Thyroid gland (tissue), 4 donors: ENCODE data around the gene HACD2. TPM values are rescaled to one million over a fixed set of nuclear protein-coding genes. Genes with fewer than 3 reads are reported as not detected.

Experiments
- DNase-seq, 2 donors: peaks; one replicate each; pipeline ENCODE4 v3.0.0-alpha.2; 2019
- H3K27ac ChIP-seq, 3 donors: fragments of 200-600 bp; sonication (generic); 1 replicate in 2 of 3; 2 replicates in 1 of 3; pipeline ENCODE4 v1.5.1; 2016 to 2019; ENCODE audit warnings: mild to moderate bottlenecking in 1 of 3, moderate library complexity in 1 of 3
- H3K27me3 ChIP-seq: fragments of 200-600 bp; sonication (generic); one replicate; pipeline ENCODE4 v1.5.1; 2019
- H3K36me3 ChIP-seq, 2 donors: fragments of 200-600 bp; sonication (generic); one replicate each; pipeline ENCODE4 v1.5.1; 2016 to 2019
- H3K4me1 ChIP-seq, 2 donors: fragments of 200-600 bp; sonication (generic); one replicate each; pipeline ENCODE4 v1.5.1; 2017 to 2019
- H3K4me3 ChIP-seq, 3 donors: fragments of 200-600 bp; sonication (generic); replicated peaks in 1 of 3; 1 replicate in 2 of 3; 2 replicates in 1 of 3; pipeline ENCODE4 v1.5.1; 2016; ENCODE audit warnings: mild to moderate bottlenecking in 1 of 3
- H3K9me3 ChIP-seq: fragments of 200-600 bp; sonication (generic); one replicate; pipeline ENCODE4 v1.5.1; 2017
- POLR2A ChIP-seq, 2 donors: fragments of 450-650 bp; IDR thresholded peaks; one replicate each; pipeline ENCODE4 v1.6.1; 2017; ENCODE audit warnings: antibody characterized with exemption in 2 of 2, mild to moderate bottlenecking in 2 of 2, moderate library complexity in 1 of 2
- WGBS, 2 donors: methylation state at CpG; one replicate each; pipeline ENCODE4 v1.1.5; 2017; 5-methylcytosine and 5-hydroxymethylcytosine counted together
- intact Hi-C: fragments of 100-400 bp; cut with DNase I; formaldehyde crosslinking; loops from one replicate; pipeline ENCODE4 v1.15.1; 2023
- total RNA-seq, 4 donors: library from RNA; depleted of rRNA; stranded (reverse); fragments of >200 nt; gene quantifications; one replicate each; pipeline ENCODE4 v1.2.3, GENCODE V29; 2016
- TF ChIP-seq, protein P1 (sequence below), 6 experiments: fragments of 200-600 bp in 3 of 6; fragments of 450-650 bp in 3 of 6; sonication (generic) in 3 of 6; IDR thresholded peaks; one replicate each; pipeline ENCODE4 v1.5.1; 2016 to 2019; ENCODE audit warnings: antibody characterized with exemption in 6 of 6, mild to moderate bottlenecking in 2 of 6, inconsistent platforms in 1 of 6, moderate library complexity in 1 of 6

HACD2 gene
- total RNA-seq, 4 donors from 2014 or later: 27.8 to 38.3 (median 32.2) TPM

DNA sequence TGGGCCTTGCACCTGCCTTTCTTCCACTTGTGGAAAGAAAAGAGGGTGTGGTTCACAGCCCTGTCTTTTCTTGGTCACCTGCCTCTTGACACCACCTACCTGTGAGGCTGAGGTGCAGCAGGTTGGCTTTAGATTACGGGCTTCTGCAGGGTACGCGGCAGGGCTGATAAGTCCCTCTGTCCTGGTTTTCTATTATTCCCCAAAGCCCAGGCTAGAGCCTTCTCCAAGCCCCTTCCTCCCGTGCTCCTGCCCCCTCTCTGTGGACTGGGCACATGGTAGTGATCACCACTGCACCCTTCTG lies 44.8 kb upstream of the HACD2 start:
- peaks cover 0 to 8% of the 10 kb centered on the region in 2 donors for H3K4me1 ChIP-seq
- no peak overlapping the region for H3K4me3 ChIP-seq
- H3K9me3 ChIP-seq: no peaks in the 10 kb centered on the region
- no peaks in the 10 kb centered on the region for H3K36me3 ChIP-seq
- intact Hi-C loops: no loop called here
- no peaks in the 10 kb centered on the region for H3K27me3 ChIP-seq
- 83 to 94% methylated on average over 4 of the region's 4 CpGs for WGBS, 2 donors
- DNase-seq: no peak
- no peak overlapping the region for H3K27ac ChIP-seq
- no peak for TF ChIP-seq POLR2A (IDR thresholded peaks at IDR 0.05)
- TF ChIP-seq, protein P1, sequence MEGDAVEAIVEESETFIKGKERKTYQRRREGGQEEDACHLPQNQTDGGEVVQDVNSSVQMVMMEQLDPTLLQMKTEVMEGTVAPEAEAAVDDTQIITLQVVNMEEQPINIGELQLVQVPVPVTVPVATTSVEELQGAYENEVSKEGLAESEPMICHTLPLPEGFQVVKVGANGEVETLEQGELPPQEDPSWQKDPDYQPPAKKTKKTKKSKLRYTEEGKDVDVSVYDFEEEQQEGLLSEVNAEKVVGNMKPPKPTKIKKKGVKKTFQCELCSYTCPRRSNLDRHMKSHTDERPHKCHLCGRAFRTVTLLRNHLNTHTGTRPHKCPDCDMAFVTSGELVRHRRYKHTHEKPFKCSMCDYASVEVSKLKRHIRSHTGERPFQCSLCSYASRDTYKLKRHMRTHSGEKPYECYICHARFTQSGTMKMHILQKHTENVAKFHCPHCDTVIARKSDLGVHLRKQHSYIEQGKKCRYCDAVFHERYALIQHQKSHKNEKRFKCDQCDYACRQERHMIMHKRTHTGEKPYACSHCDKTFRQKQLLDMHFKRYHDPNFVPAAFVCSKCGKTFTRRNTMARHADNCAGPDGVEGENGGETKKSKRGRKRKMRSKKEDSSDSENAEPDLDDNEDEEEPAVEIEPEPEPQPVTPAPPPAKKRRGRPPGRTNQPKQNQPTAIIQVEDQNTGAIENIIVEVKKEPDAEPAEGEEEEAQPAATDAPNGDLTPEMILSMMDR (IDR thresholded peaks at IDR 0.05): no peak

DNA sequence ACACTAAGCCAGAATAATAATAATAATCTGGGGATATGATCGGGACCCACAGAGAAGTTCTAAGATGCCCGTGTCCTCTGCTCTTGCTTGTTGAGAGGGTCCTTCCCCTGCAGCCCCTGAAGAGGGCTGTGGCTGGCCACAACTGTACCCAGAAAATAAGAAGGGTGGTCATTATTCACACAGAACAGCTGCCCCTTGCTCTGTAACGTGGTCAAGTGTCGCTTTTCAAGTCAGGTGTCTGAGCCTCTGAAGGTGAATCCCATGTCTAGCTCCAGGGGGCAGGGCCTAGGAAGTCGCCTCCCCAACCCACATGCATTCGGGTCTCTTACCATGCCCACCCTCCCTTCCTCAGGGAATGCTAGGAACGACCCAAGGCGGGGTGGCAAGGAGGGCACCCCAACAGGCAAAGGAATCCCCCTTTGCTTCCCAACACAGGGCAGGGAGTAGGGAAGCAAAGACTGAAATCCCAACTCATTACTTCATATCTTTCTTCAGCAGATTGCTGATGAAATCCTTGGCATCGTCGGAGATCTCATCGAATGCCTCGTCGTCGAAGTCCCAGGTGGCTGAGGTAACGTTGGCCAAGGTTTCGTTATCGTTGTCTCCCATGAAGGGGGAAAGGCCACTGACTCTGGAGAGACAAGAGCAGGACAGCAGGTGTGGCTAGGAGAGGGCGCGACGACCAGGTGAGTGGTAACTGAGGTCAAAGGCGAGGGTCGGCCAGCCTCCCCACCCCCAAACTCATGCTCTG lies 44.3 kb upstream of the HACD2 start:
- DNase-seq: no peak
- no peak overlapping the region for H3K4me3 ChIP-seq
- WGBS, 2 donors: 90 to 91% methylated on average over 22 of the region's 22 CpGs
- no peak overlapping the region for H3K27ac ChIP-seq
- no peaks in the 10 kb centered on the region for H3K9me3 ChIP-seq
- no peaks in the 10 kb centered on the region for H3K36me3 ChIP-seq
- no peak for TF ChIP-seq POLR2A (IDR thresholded peaks at IDR 0.05)
- TF ChIP-seq, protein P1 (IDR thresholded peaks at IDR 0.05): no peak
- H3K27me3 ChIP-seq: no peaks in the 10 kb centered on the region
- H3K4me1 ChIP-seq: peaks cover 0 to 8% of the 10 kb centered on the region in 2 donors
- intact Hi-C loops: no loop called here

DNA sequence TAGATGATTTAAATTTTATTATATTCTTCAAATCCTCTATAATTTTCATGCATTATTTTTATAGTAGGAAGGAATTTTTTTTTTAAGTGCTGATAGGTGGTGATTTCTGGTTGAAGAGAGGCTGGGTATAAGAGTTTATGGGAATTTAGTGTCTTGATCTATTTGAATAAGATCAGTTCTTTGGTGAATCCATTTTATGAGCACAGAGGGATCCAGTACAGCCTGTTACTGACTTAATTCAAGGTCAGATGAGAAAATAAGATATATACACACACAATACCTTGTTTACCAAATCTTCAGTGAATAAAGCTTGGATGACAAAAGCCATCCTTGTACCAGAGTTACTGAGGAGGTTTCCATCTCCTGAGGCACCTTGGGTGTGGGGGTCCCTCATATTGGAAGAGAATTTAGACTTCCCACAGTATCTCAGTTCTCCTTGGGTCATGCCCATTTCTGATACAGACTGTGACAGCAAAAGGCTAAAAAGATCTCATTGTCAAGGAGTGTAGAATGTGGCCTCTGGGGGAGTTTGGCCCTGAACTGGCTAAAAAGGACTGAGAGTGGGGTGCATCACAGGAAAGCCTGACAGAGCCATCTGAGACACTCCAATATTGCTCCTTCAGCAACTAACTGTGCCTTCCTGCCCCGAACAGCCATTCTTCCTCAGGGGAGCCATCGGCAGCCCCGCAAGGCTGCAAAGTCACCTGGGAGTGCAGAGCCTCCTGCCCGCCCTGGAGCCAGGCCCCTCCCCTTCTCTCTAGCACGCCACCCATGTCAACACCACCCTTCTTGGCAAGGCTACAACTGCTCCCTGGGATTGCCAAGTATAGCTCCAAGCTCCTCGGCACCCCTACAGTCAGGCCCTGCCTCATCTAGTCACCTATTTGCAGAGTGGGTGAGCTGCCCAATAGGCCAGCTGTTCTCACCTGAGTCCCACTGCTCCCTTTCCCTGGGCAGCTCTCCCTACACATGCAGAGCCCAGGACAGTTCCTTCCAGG lies 43.1 kb upstream of the HACD2 start:
- DNase-seq: peak in 1 of 2 donors; percentile 17
- no peaks in the 10 kb centered on the region for H3K27me3 ChIP-seq
- H3K4me1 ChIP-seq: peaks cover 0 to 8% of the 10 kb centered on the region in 2 donors
- WGBS, 2 donors: 61 to 75% methylated on average over 6 of the region's 6 CpGs
- no peak overlapping the region for H3K27ac ChIP-seq
- H3K9me3 ChIP-seq: no peaks in the 10 kb centered on the region
- H3K36me3 ChIP-seq: no peaks in the 10 kb centered on the region
- H3K4me3 ChIP-seq: no peak overlapping the region
- intact Hi-C loops: no loop called here
- TF ChIP-seq POLR2A (IDR thresholded peaks at IDR 0.05): no peak
- TF ChIP-seq, protein P1 (IDR thresholded peaks at IDR 0.05): no peak

GRCh38 chr3:123626881-123627280 lies 42.0 kb upstream of the HACD2 start:
- Histone ChIP-seq H3K4me1 (no peaks in the 10 kb centered on the region), H3K9me3 (no peaks in the 10 kb centered on the region), H3K4me3 (no peak overlapping the region), H3K27ac (no peak overlapping the region), H3K36me3 (no peaks in the 10 kb centered on the region), H3K27me3 (no peaks in the 10 kb centered on the region)
- WGBS, 2 donors: 93 to 96% methylated on average over 7 of the region's 7 CpGs
- TF ChIP-seq POLR2A (IDR thresholded peaks at IDR 0.05): no peak
- TF ChIP-seq, protein P1 (IDR thresholded peaks at IDR 0.05): no peak
- DNase-seq: no peak
- intact Hi-C loops: no loop called here

- TF ChIP-seq, protein P1 (IDR thresholded peaks at IDR 0.05): no peak
- no peak for TF ChIP-seq POLR2A (IDR thresholded peaks at IDR 0.05)
- Histone ChIP-seq H3K27me3 (no peaks in the 10 kb centered on the region), H3K4me3 (no peak overlapping the region), H3K27ac (no peak overlapping the region), H3K9me3 (no peaks in the 10 kb centered on the region), H3K4me1 (no peaks in the 10 kb centered on the region), H3K36me3 (no peaks in the 10 kb centered on the region)
- whole genome bisulfite sequencing, 2 donors: 90 to 95% methylated on average over 1 of the region's 1 CpG
- intact Hi-C loops: no loop called here
- no peak for DNase-seq
Measured at GRCh38 chr3:123624302-123624701, 39.4 kb upstream of the HACD2 start.
